H1 (cell line): ENCODE results near the gene MPHOSPH10.

Experiments used
- ASH2L ChIP-seq: fragments of 200-600, 300-600 bp; sonication (generic); IDR thresholded peaks from one replicate; pipeline ENCODE4 v1.7.1; 2017; ENCODE audit warnings: low read length
- CTCF ChIP-seq, 3 experiments: IDR thresholded peaks; 1 replicate in 2 of 3; 2 replicates in 1 of 3; pipeline versions ENCODE4 v1.5.1 to v1.6.1; 2011; ENCODE audit warnings: low read length in 3 of 3, mild to moderate bottlenecking in 3 of 3, inconsistent platforms in 2 of 3, low read depth in 1 of 3, moderate library complexity in 1 of 3; ENCODE audit not compliant: insufficient read depth in 1 of 3; ENCODE audit errors: control extremely low read depth in 1 of 3
- EP300 ChIP-seq, 2 experiments: IDR thresholded peaks; 1 replicate in 1 of 2; 2 replicates in 1 of 2; pipeline ENCODE4 v1.6.1; 2011 to 2012; ENCODE audit warnings: low read depth in 2 of 2, low read length in 2 of 2, mild to moderate bottlenecking in 2 of 2, borderline replicate concordance in 1 of 2, inconsistent platforms in 1 of 2, moderate library complexity in 1 of 2
- EZH2 ChIP-seq: fragments of 200-600 bp; sonication (generic); IDR thresholded peaks from 2 replicates; pipeline ENCODE4 v1.7.1; 2012; ENCODE audit warnings: low read depth, mild to moderate bottlenecking, moderate library complexity, low read length, inconsistent platforms; ENCODE audit not compliant: severe bottlenecking
- MAX ChIP-seq: IDR thresholded peaks from 2 replicates; pipeline ENCODE4 v1.6.1; 2012; ENCODE audit warnings: inconsistent platforms
- NANOG ChIP-seq: IDR thresholded peaks from 2 replicates; pipeline ENCODE4 v1.6.1; 2011; ENCODE audit warnings: low read length, low read depth, mild to moderate bottlenecking, inconsistent platforms; ENCODE audit not compliant: insufficient read depth, poor library complexity, severe bottlenecking
- POLR2A ChIP-seq, 2 experiments: IDR thresholded peaks; 1 replicate in 1 of 2; 2 replicates in 1 of 2; pipeline ENCODE4 v1.6.1; 2011; ENCODE audit warnings: low read depth in 2 of 2, low read length in 2 of 2, mild to moderate bottlenecking in 2 of 2; ENCODE audit errors: control extremely low read depth in 1 of 2
- POLR2AphosphoS5 ChIP-seq: IDR thresholded peaks from 2 replicates; pipeline ENCODE4 v1.6.1; 2011; ENCODE audit warnings: low read depth, low read length
- SIN3A ChIP-seq, 2 experiments: IDR thresholded peaks in 1 of 2; conservative IDR thresholded peaks in 1 of 2; 2 replicates each; pipeline ENCODE4 v1.6.1; 2011 to 2012; ENCODE audit warnings: low read length in 2 of 2, improper control_type of control experiment in 1 of 2, low read depth in 1 of 2, mild to moderate bottlenecking in 1 of 2
- USF2 ChIP-seq: IDR thresholded peaks from 2 replicates; pipeline ENCODE4 v1.6.1; 2011; ENCODE audit warnings: low read length, improper control_type of control experiment
- YY1 ChIP-seq: IDR thresholded peaks from 2 replicates; pipeline ENCODE4 v1.6.1; 2011; ENCODE audit warnings: low read depth, mild to moderate bottlenecking, low read length

GRCh38 chr2:71117063-71117462 is 13.4 kb upstream of the MPHOSPH10 start:
- TF ChIP-seq CTCF (IDR thresholded peaks at IDR 0.05; ENCODE audit: control extremely low read depth in 1 of 3, insufficient read depth in 1 of 3, low read depth in 1 of 3, low read length in 3 of 3) (no peak), MAX (no peak), ASH2L (no peak), SIN3A (conservative IDR thresholded peaks at IDR 0.05 in 1 of 2, IDR thresholded peaks at IDR 0.05 in 1 of 2; ENCODE audit: low read depth in 1 of 2, low read length in 2 of 2) (no peak), USF2 (no peak), POLR2A (IDR thresholded peaks at IDR 0.05; ENCODE audit: control extremely low read depth in 1 of 2, low read depth in 2 of 2, low read length in 2 of 2) (no peak), EP300 (IDR thresholded peaks at IDR 0.05; ENCODE audit: borderline replicate concordance in 1 of 2, low read depth in 2 of 2, low read length in 2 of 2) (no peak), POLR2AphosphoS5 (no peak), YY1 (no peak), EZH2 (no peak), NANOG (no peak)
